Testis (tissue), 2 donors: Measurements from ENCODE around the gene ABHD5.

Source experiments
- POLR2A ChIP-seq: fragments of 450-650 bp; IDR thresholded peaks from one replicate; pipeline ENCODE4 v1.6.1; 2017; ENCODE audit warnings: antibody characterized with exemption, mild to moderate bottlenecking, moderate library complexity
- TF ChIP-seq, protein P1 (sequence below), 3 experiments: fragments of 450-650 bp in 2 of 3; fragments of 200-600 bp in 1 of 3; sonication (generic) in 1 of 3; IDR thresholded peaks; one replicate each; pipeline ENCODE4 v1.5.1; 2016 to 2019; ENCODE audit warnings: antibody characterized with exemption in 3 of 3, mild to moderate bottlenecking in 2 of 3, moderate library complexity in 1 of 3

GRCh38 chr3:43732747-43733425, 42.1 kb downstream of the ABHD5 start:
- TF ChIP-seq, protein P1, sequence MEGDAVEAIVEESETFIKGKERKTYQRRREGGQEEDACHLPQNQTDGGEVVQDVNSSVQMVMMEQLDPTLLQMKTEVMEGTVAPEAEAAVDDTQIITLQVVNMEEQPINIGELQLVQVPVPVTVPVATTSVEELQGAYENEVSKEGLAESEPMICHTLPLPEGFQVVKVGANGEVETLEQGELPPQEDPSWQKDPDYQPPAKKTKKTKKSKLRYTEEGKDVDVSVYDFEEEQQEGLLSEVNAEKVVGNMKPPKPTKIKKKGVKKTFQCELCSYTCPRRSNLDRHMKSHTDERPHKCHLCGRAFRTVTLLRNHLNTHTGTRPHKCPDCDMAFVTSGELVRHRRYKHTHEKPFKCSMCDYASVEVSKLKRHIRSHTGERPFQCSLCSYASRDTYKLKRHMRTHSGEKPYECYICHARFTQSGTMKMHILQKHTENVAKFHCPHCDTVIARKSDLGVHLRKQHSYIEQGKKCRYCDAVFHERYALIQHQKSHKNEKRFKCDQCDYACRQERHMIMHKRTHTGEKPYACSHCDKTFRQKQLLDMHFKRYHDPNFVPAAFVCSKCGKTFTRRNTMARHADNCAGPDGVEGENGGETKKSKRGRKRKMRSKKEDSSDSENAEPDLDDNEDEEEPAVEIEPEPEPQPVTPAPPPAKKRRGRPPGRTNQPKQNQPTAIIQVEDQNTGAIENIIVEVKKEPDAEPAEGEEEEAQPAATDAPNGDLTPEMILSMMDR (IDR thresholded peaks at IDR 0.05) = no peak
- no peak for TF ChIP-seq POLR2A
